ENCODE measurements around the gene FBXO30.

FBXO30 gene

DNA sequence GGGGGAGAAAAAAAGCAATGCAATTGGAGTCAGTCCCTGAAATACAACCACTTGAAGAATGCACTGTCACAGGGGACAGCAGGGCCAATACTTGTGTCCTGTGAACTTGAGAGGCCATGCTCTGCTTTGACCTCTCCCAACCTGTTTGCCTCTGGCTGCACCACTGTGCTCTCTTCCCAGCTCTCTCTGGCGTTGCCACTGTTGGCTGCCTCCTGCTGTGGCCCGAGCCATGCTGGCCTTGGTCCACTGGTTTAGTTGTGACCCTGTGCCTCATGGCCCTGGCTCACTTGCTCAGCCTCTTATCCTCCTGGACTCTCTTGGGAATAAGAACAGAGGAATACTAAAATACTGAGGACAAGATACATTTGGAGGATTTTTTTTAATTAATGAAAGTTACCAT is 14.5 kb upstream of the FBXO30 start (continued):
- no peak for TF ChIP-seq ZIC2 (tag by site-specific recombination; IDR thresholded peaks at IDR 0.05)
- no peak for TF ChIP-seq ZNF223 (tag by site-specific recombination; IDR thresholded peaks at IDR 0.05)
- TF ChIP-seq ZNF394 (tag by site-specific recombination; IDR thresholded peaks at IDR 0.05; ENCODE audit: borderline replicate concordance): no peak
- TF ChIP-seq ZNF768 (tag by site-specific recombination; IDR thresholded peaks at IDR 0.05): no peak
- no peak for TF ChIP-seq ZNF311 (tag by site-specific recombination; IDR thresholded peaks at IDR 0.05; ENCODE audit: borderline replicate concordance)

DNA sequence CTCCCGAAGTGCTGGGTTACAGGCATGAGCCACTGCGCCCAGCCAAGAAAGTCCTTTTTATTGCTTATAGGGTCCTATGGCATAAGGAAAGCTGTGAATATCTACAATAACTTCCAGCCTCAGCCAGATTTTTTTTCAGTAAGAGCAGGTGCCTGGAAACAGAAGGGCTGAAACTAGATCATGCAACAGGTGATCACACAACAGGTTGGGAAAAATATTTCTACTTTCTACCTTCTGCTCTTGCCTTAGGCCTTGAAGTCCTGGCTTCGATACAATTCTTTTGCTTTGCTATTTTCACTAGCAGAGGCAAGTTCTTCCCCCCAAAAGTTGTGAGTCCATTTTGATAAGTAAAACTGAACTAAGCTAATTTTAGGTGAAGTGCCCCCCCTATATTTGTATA is 9.7 kb upstream of the FBXO30 start:
- TF ChIP-seq ZNF558 (tag by site-specific recombination; IDR thresholded peaks at IDR 0.05): no peak
- peak; percentile 93 for TF ChIP-seq SCRT2 (tag by site-specific recombination; IDR thresholded peaks at IDR 0.05)
- TF ChIP-seq ZNF610 (tag by site-specific recombination; IDR thresholded peaks at IDR 0.05; ENCODE audit: borderline replicate concordance): no peak
- TF ChIP-seq ZNF324 (tag by site-specific recombination; IDR thresholded peaks at IDR 0.05): no peak
- TF ChIP-seq ZNF777 (tag by site-specific recombination; IDR thresholded peaks at IDR 0.05; ENCODE audit: borderline replicate concordance): no peak
- TF ChIP-seq SCRT1 (tag by site-specific recombination; IDR thresholded peaks at IDR 0.05; ENCODE audit: borderline replicate concordance): peak; percentile 88
- no peak for TF ChIP-seq ZNF76 (tag by site-specific recombination; IDR thresholded peaks at IDR 0.05; ENCODE audit: borderline replicate concordance, low read depth)
- no peak for TF ChIP-seq EGR2 (tag by site-specific recombination; IDR thresholded peaks at IDR 0.05; ENCODE audit: low read depth)
- TF ChIP-seq OSR2 (tag by site-specific recombination; IDR thresholded peaks at IDR 0.05): no peak
- TF ChIP-seq, protein P1, sequence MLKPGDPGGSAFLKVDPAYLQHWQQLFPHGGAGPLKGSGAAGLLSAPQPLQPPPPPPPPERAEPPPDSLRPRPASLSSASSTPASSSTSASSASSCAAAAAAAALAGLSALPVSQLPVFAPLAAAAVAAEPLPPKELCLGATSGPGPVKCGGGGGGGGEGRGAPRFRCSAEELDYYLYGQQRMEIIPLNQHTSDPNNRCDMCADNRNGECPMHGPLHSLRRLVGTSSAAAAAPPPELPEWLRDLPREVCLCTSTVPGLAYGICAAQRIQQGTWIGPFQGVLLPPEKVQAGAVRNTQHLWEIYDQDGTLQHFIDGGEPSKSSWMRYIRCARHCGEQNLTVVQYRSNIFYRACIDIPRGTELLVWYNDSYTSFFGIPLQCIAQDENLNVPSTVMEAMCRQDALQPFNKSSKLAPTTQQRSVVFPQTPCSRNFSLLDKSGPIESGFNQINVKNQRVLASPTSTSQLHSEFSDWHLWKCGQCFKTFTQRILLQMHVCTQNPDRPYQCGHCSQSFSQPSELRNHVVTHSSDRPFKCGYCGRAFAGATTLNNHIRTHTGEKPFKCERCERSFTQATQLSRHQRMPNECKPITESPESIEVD (tag by site-specific recombination; IDR thresholded peaks at IDR 0.05): no peak
- no peaks in the 10 kb centered on the region; a peak in 1 of 3 replicates for H3K36me3 ChIP-seq (ENCODE audit: control insufficient read depth in 2 of 2, insufficient read depth in 1 of 2, low read length in 2 of 2)
- H3K9me3 ChIP-seq (ENCODE audit: control insufficient read depth, insufficient read depth, low read depth, low read length): no peaks in the 10 kb centered on the region
- no peak overlapping the region for H3K27ac ChIP-seq (ENCODE audit: extremely low read depth, low read depth, low read length)
- ChIA-PET POLR2A (interaction anchor here (1.1 kb wide), 1 partner anchor 10 kb away, joined by 3 read pairs; the partner anchor contains the start of gene FBXO30), CTCF (no interaction called here)
- no peak overlapping the region for H3K4me3 ChIP-seq (ENCODE audit: low read depth, low read length)
- H3K4me1 ChIP-seq (ENCODE audit: control insufficient read depth, insufficient read depth, low read length): no peaks in the 10 kb centered on the region

DNA sequence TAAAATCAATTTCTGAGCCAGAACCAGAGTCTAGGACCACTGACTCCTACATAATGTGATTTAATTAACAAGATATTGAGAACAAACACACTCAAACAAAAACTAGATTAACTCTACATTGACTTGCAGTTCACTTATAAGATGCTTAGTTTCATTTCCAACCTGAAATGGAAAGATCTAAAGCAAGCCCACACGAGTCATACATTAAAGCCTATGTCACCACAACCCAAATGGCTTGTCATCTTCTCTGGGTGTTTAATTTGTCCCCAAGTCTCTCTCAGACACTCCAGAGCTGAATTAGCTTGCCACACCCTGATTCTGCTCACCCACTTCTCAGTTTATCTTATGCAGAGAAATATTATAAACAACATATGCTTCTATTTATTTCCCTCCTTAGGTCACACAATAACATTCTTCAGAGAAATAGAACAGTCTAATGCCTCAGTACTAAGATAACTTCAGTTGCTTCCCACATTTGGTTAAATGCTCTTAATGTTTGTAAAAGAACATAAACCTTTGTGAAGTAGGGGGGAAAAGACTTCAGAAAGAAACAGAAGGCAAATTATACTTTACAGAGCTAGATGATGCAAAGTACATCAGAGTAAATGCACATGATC is 8.8 kb upstream of the FBXO30 start:
- Histone ChIP-seq H3K4me1 (ENCODE audit: control insufficient read depth, insufficient read depth, low read length) (no peaks in the 10 kb centered on the region), H3K36me3 (ENCODE audit: control insufficient read depth in 2 of 2, insufficient read depth in 1 of 2, low read length in 2 of 2) (no peaks in the 10 kb centered on the region; a peak in 1 of 3 replicates), H3K4me3 (ENCODE audit: low read depth, low read length) (no peak overlapping the region), H3K9me3 (ENCODE audit: control insufficient read depth, insufficient read depth, low read depth, low read length) (no peaks in the 10 kb centered on the region), H3K27ac (ENCODE audit: extremely low read depth, low read depth, low read length) (no peak overlapping the region)
- TF ChIP-seq GFI1B (tag by site-specific recombination; IDR thresholded peaks at IDR 0.05) (no peak), ZFP69B (tag by site-specific recombination; IDR thresholded peaks at IDR 0.05) (no peak), ZNF596 (tag by site-specific recombination; IDR thresholded peaks at IDR 0.05) (no peak), ZBTB17 (tag by site-specific recombination; IDR thresholded peaks at IDR 0.05) (no peak), ZNF768 (tag by site-specific recombination; IDR thresholded peaks at IDR 0.05) (no peak), ZNF211 (tag by site-specific recombination; IDR thresholded peaks at IDR 0.05; ENCODE audit: low read depth) (no peak)
- POLR2A ChIA-PET: no interaction called here
- CTCF ChIA-PET: no interaction called here

DNA sequence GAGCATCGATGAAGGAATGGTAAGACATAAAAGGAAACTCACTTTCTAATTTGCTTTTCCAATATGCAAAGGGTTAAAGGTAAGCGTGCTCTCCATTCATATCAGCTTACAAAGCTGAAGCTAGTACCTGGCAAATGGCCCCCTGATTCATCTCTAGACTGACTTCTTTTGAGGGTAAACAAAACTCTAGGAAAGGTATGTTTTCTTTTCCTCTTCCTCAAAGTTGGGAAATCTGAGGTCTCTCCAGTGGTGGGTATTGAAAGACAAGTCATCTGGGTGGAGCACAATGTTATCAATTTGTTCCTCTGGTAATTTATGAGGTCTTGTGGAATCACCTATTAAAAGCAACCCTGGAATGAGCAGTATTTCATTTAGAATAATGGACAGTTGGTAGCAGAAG is 7.9 kb upstream of the FBXO30 start:
- ChIA-PET POLR2A (no interaction called here), CTCF (no interaction called here)
- no peaks in the 10 kb centered on the region for H3K9me3 ChIP-seq (ENCODE audit: control insufficient read depth, insufficient read depth, low read depth, low read length)
- no peak overlapping the region for H3K27ac ChIP-seq (ENCODE audit: extremely low read depth, low read depth, low read length)
- no peak for TF ChIP-seq ZNF23 (tag by site-specific recombination; IDR thresholded peaks at IDR 0.05; ENCODE audit: borderline replicate concordance)
- H3K4me1 ChIP-seq (ENCODE audit: control insufficient read depth, insufficient read depth, low read length): no peaks in the 10 kb centered on the region
- no peak overlapping the region for H3K4me3 ChIP-seq (ENCODE audit: low read depth, low read length)
- no peaks in the 10 kb centered on the region; a peak in 1 of 3 replicates for H3K36me3 ChIP-seq (ENCODE audit: control insufficient read depth in 2 of 2, insufficient read depth in 1 of 2, low read length in 2 of 2)

Data from HEK293 (cell line).